Activated gamma-delta T cell (primary cell): Measurements from ENCODE around the gene EHMT1.
"Not testable (repeated sequence)": the region's sequence is repeated elsewhere in the genome, so short reads cannot be mapped to it uniquely, and the experiment has no call there.

Experiments
- DNase-seq: peaks from one replicate; lab custom pipeline; 2025; lab: John Stamatoyannopoulos, UW

Gene EHMT1

GRCh38 chr9:137885121-137885520, 266.3 kb downstream of the EHMT1 start:
- DNase-seq: not testable (repeated sequence)
